Activated naive CD8-positive, alpha-beta T cell treated with anti-CD3 and anti-CD28 coated beads, Interleukin-2, amount 10 ng/mL, durations not matched to agents 7 days and 5 days (primary cell): ENCODE measurements around the gene SART3. TPM values are rescaled to one million over a fixed set of nuclear protein-coding genes. Genes with fewer than 3 reads are reported as not detected.

Experiments
- total RNA-seq, 2 experiments: library from RNA; stranded (reverse); gene quantifications; one replicate each; pipeline ENCODE4 v1.2.3, GENCODE V29; 2021

SART3 gene
- total RNA-seq, 2 experiments from 2014 or later: 79.9 to 88.3 TPM

Other genes starting within 250 kb of the SART3 start
- 1 to 10 TPM in 1 of 2 experiments, under 1 TPM in 1; 0.82 to 1.0 TPM for gene CMKLR1, start 221.9 kb downstream of the SART3 start, total RNA-seq
- 1 to 10 TPM; 6.8 to 6.9 TPM for gene FICD, start 45.9 kb downstream of the SART3 start, total RNA-seq
- gene ISCU, start 1.4 kb upstream of the SART3 start, total RNA-seq: 10 to 100 TPM; 86.8 to 89.6 TPM
- gene TMEM119, start 36.9 kb upstream of the SART3 start, total RNA-seq: under 1 TPM; 0.11 to 0.48 TPM
- gene SELPLG, start 72.7 kb upstream of the SART3 start, total RNA-seq: 100 to 1,000 TPM; 159 to 163 TPM
- 10 to 100 TPM; 47.4 to 53.7 TPM for gene CORO1C, start 170.3 kb upstream of the SART3 start, total RNA-seq